HepG2 (cell line): ENCODE results near the gene HS3ST5. TPM values are rescaled to one million over a fixed set of nuclear protein-coding genes. Genes with fewer than 3 reads are reported as not detected.
A peak's percentile ranks its signal among the peaks of the same experiment; 100 is the strongest.

Source experiments
- ATAC-seq: fragments of 200-7000 bp; cut with Tn5 transposase; 3 replicates; pipeline ENCODE4 v1.9.1; 2020; ENCODE audit warnings: mild to moderate bottlenecking, moderate library complexity
- BruUV-seq: library from RNA; stranded (reverse); fragments of 400-500 nt; replicated peaks from 2 replicates; lab custom pipeline; 2021; lab: Mats Ljungman, UMichigan
- CTCF ChIA-PET: fragments of 300-600 bp; formaldehyde crosslinking; extraction: SDS; loops from one replicate; lab custom pipeline; 2021; ENCODE audit warnings: low total read pairs, inconsistent platforms, low intra/inter-chr PET ratio; lab: Yijun Ruan, JAX
- POLR2A ChIA-PET: fragments of 350-600 bp; sonication (Branson Sonifier 250); formaldehyde crosslinking; loops from one replicate; lab custom pipeline; 2020; ENCODE audit warnings: antibody characterized with exemption, inconsistent platforms; lab: Yijun Ruan, JAX
- DNase-seq: peaks from one replicate; pipeline ENCODE4 v3.0.0-alpha.2; 2015; ENCODE audit warnings: low spot score
- FAIRE-seq: peaks from 3 replicates; lab custom pipeline; 2011; peaks lifted over from hg19 to GRCh38; lab: Jason Lieb, UNC
- H2AFZ ChIP-seq: one replicate; pipeline ENCODE4 v1.6.1; 2011; ENCODE audit warnings: low read length, inconsistent platforms
- H3K27ac ChIP-seq: fragments of 300-600 bp; 3 replicates; pipeline ENCODE4 v1.8.0; 2011; ENCODE audit warnings: mixed run types, mild to moderate bottlenecking, mixed read lengths, low read length, inconsistent platforms; ENCODE audit not compliant: insufficient read depth; ENCODE audit errors: extremely low read length
- H3K27me3 ChIP-seq, 2 experiments: fragments of 200-600 bp in 1 of 2; 2 replicates in 1 of 2; 3 replicates in 1 of 2; pipeline versions ENCODE4 v1.6.0 to v1.8.0; 2011; ENCODE audit warnings: low read length in 2 of 2, mild to moderate bottlenecking in 2 of 2, moderate library complexity in 2 of 2, inconsistent platforms in 1 of 2; ENCODE audit not compliant: insufficient read depth in 2 of 2, control insufficient read depth in 1 of 2
- H3K36me3 ChIP-seq, 2 experiments: fragments of 200-600 bp in 1 of 2; replicated peaks in 1 of 2; 2 replicates in 1 of 2; 3 replicates in 1 of 2; pipeline versions ENCODE4 v1.5.1 to v1.8.0; 2011; ENCODE audit warnings: low read length in 2 of 2, inconsistent platforms in 1 of 2; ENCODE audit not compliant: insufficient read depth in 2 of 2, control insufficient read depth in 1 of 2
- H3K4me1 ChIP-seq: 2 replicates; pipeline ENCODE4 v1.5.1; 2012; ENCODE audit warnings: low read length, inconsistent platforms; ENCODE audit not compliant: insufficient read depth
- H3K4me2 ChIP-seq: 2 replicates; pipeline ENCODE4 v1.6.0; 2011; ENCODE audit warnings: low read depth, low read length, inconsistent platforms
- H3K4me3 ChIP-seq, 3 experiments: fragments of 200-600 bp in 1 of 3; sonication (generic), shearing (Covaris generic) in 1 of 3; replicated peaks in 1 of 3; 2 replicates each; pipeline ENCODE4 v1.5.1; 2011 to 2016; ENCODE audit warnings: low read length in 3 of 3, inconsistent platforms in 2 of 3, low read depth in 2 of 3, mild to moderate bottlenecking in 2 of 3, control low read depth in 1 of 3, mixed read lengths in 1 of 3; ENCODE audit not compliant: insufficient read depth in 1 of 3
- H3K79me2 ChIP-seq: one replicate; pipeline ENCODE4 v1.6.1; 2011; ENCODE audit warnings: low read length, inconsistent platforms; ENCODE audit not compliant: insufficient read depth
- H3K9ac ChIP-seq: 2 replicates; pipeline ENCODE4 v1.6.0; 2011; ENCODE audit warnings: mild to moderate bottlenecking, low read depth, low read length, inconsistent platforms; ENCODE audit not compliant: insufficient read depth
- H3K9me3 ChIP-seq: 2 replicates; pipeline ENCODE4 v1.5.1; 2012; ENCODE audit warnings: mild to moderate bottlenecking, low read length
- H4K20me1 ChIP-seq: 2 replicates; pipeline ENCODE4 v1.6.0; 2011; ENCODE audit warnings: inconsistent platforms, mild to moderate bottlenecking, low read length, moderate library complexity; ENCODE audit not compliant: insufficient read depth
- FUBP1 ChIP-seq: sonication (generic); formaldehyde crosslinking; IDR thresholded peaks from 2 replicates; pipeline ENCODE4 v1.5.1; 2020; ENCODE audit warnings: missing genetic modification reagents, mild to moderate bottlenecking, borderline replicate concordance
- IRF2 ChIP-seq: IDR thresholded peaks from 2 replicates; pipeline ENCODE4 v1.6.1; 2018; ENCODE audit warnings: missing genetic modification reagents, missing compliant biosample characterization
- SUZ12 ChIP-seq: fragments of 150-350 bp; IDR thresholded peaks from 2 replicates; pipeline ENCODE4 v1.6.1; 2014; ENCODE audit warnings: low read depth, low read length
- TCF12 ChIP-seq, 2 experiments: fragments of 450-650 bp in 1 of 2; sonication (generic) in 1 of 2; formaldehyde crosslinking in 1 of 2; IDR thresholded peaks; 2 replicates each; pipeline versions ENCODE4 v1.6.1 to v1.8.0; 2017 to 2022; ENCODE audit warnings: antibody characterized with exemption in 1 of 2, mild to moderate bottlenecking in 1 of 2, missing genetic modification reagents in 1 of 2, moderate library complexity in 1 of 2
- TOE1 ChIP-seq: sonication (generic); formaldehyde crosslinking; IDR thresholded peaks from 2 replicates; pipeline ENCODE4 v1.4.0; 2020; ENCODE audit warnings: mild to moderate bottlenecking, missing genetic modification reagents
- ZBTB14 ChIP-seq: sonication (generic); formaldehyde crosslinking; IDR thresholded peaks from 2 replicates; pipeline ENCODE4 v1.4.0; 2020; ENCODE audit warnings: missing genetic modification reagents
- ZBTB43 ChIP-seq: sonication (generic); formaldehyde crosslinking; conservative IDR thresholded peaks from 2 replicates; pipeline ENCODE4 v1.4.0; 2020; ENCODE audit warnings: missing genetic modification reagents
- ZNF318 ChIP-seq: sonication (generic); formaldehyde crosslinking; IDR thresholded peaks from 2 replicates; pipeline ENCODE4 v1.4.0; 2020; ENCODE audit warnings: mild to moderate bottlenecking, missing genetic modification reagents
- ZNF484 ChIP-seq: sonication (generic); formaldehyde crosslinking; IDR thresholded peaks from 2 replicates; pipeline ENCODE4 v1.5.1; 2020; ENCODE audit warnings: mild to moderate bottlenecking, low read depth, missing genetic modification reagents, borderline replicate concordance
- ZNF552 ChIP-seq: sonication (generic); formaldehyde crosslinking; IDR thresholded peaks from 2 replicates; pipeline ENCODE4 v1.9.0; 2022; ENCODE audit warnings: missing genetic modification reagents, mild to moderate bottlenecking, borderline replicate concordance
- in situ Hi-C: cut with HindIII; loops from 2 replicates; pipeline ENCODE4 v1.10.0; 2017; ENCODE audit warnings: low pct_unique_long_range_greater_than_20kb; ENCODE audit not compliant: extremely low pct_ligation_motif_present
- intact Hi-C: fragments of 100-400 bp; cut with micrococcal nuclease; formaldehyde crosslinking; loops from one replicate; pipeline ENCODE4 v1.10.0; 2022; ENCODE audit not compliant: unreplicated experiment
- polyA plus RNA-seq, 8 experiments: library from polyadenylated mRNA; depleted of rRNA in 3 of 8; stranded (reverse) in 7 of 8; unstranded in 1 of 8; fragments of >200 nt; fragmentation: Illumina TruSeq in 4 of 8; extraction: Trizol in 4 of 8; gene quantifications; 2 replicates each; pipeline versions ENCODE4 v1.2.1 to v1.2.3, GENCODE V29; 2011 to 2016; ENCODE audit warnings: low read depth in 4 of 8, missing spikeins in 1 of 8, mixed read lengths in 1 of 8; ENCODE audit not compliant: insufficient read depth in 1 of 8
- total RNA-seq, 5 experiments: library from RNA; depleted of rRNA; stranded (reverse); fragments of >200 nt; fragmentation: Illumina TruSeq; extraction: Trizol; gene quantifications; 2 replicates each; pipeline ENCODE4 v1.2.3, GENCODE V29; 2016; ENCODE audit warnings: low read depth in 1 of 5

HS3ST5 gene
- total and polyA plus RNA-seq, 2 of the 13 experiments (the other 11 are each of a cell fraction or from before 2014, with no cell fraction given): 1.1 to 1.6 TPM

GRCh38 chr6:114334237-114334636, 8.6 kb downstream of the HS3ST5 start (continued):
- TF ChIP-seq TCF12 (IDR thresholded peaks at IDR 0.05): no peak
- TF ChIP-seq TCF12 (CRISPR knock-in tag; IDR thresholded peaks at IDR 0.05): no peak

- ATAC-seq (no peak), FAIRE-seq (no peak), DNase-seq (peak; percentile 2)
- H3K9ac ChIP-seq: no peak overlapping the region
- no peaks in the 10 kb centered on the region for H4K20me1 ChIP-seq
- H3K4me1 ChIP-seq: no peaks in the 10 kb centered on the region
- H3K27me3 ChIP-seq: no peaks in the 10 kb centered on the region
- H3K27ac ChIP-seq: no peak overlapping the region
- in situ Hi-C loops: loop anchor here (25.0 kb wide), 1 partner anchor 340 kb away; no protein-coding TSS in a partner anchor
- H3K36me3 ChIP-seq: peaks cover 0 to 3% of the 10 kb centered on the region in 2 experiments; a peak in 2 of 5 replicates
- intact Hi-C loops: no loop called here
- H3K4me3 ChIP-seq: no peak overlapping the region
- H3K79me2 ChIP-seq: peaks cover under 1% of the 10 kb centered on the region
- ChIA-PET POLR2A (no interaction called here), CTCF (no interaction called here)
- BruUV-seq: no TSS peak
- H3K9me3 ChIP-seq: no peaks in the 10 kb centered on the region
- H2AFZ ChIP-seq: no peak overlapping the region
- no peak overlapping the region for H3K4me2 ChIP-seq
- TF ChIP-seq ZNF484 (CRISPR knock-in tag) (no peak), FUBP1 (CRISPR knock-in tag) (no peak), ZBTB14 (CRISPR knock-in tag) (no peak), ZNF318 (CRISPR knock-in tag) (no peak), ZBTB43 (CRISPR knock-in tag) (no peak), ZNF552 (no peak), IRF2 (CRISPR knock-in tag) (no peak), SUZ12 (no peak), TOE1 (CRISPR knock-in tag) (no peak)
These were observed 15.7 kb downstream of the HS3ST5 start for GRCh38 chr6:114327074-114327473.
